Measurements from ENCODE around the gene ORC6. TPM values are rescaled to one million over a fixed set of nuclear protein-coding genes. Genes with fewer than 3 reads are reported as not detected.
A peak's percentile ranks its signal among the peaks of the same experiment; 100 is the strongest.

Gene ORC6
- total and polyA plus RNA-seq, 2 donors (not counting 1 experiment from before 2014, with no cell fraction given), result 4.7 to 4.8 TPM

GRCh38 chr16:46743232-46743719, 53.8 kb downstream of the ORC6 start:
- H3K9ac ChIP-seq (ENCODE audit: low read length), result peak overlapping the region; percentile 66
- intact Hi-C loops (cut with micrococcal nuclease), result loop anchor here (2.0 to 5.0 kb wide), 2 partner anchors 52 to 64 kb away; no protein-coding TSS in a partner anchor
- DNase-seq, result peak; percentile 71
- H3K9me3 ChIP-seq (ENCODE audit: control extremely low read depth in 1 of 3, control insufficient read depth in 2 of 3, insufficient read depth in 1 of 3, low read length in 2 of 3), result no peaks in the 10 kb centered on the region
- H3K27me3 ChIP-seq (replicated peaks in 1 of 4; ENCODE audit: control extremely low read depth in 1 of 4, control insufficient read depth in 3 of 4, insufficient read depth in 4 of 4, low read length in 3 of 4), result no peaks in the 10 kb centered on the region
- CTCF ChIA-PET, result interaction anchor here (0.7 to 1.7 kb wide), 3 partner anchors 45 to 58 kb away, joined by 3 to 11 read pairs (median 3); no protein-coding TSS in a partner anchor
- H3K4me3 Mint-ChIP-seq, result peak overlapping the region; percentile 83
- WGBS (ENCODE audit: insufficient coverage), result 12% methylated on average over 8 of the region's 10 CpGs
- peak overlapping the region; percentile 69 to 76 for H3K27ac ChIP-seq (ENCODE audit: low read length in 2 of 2)
- POLR2A ChIA-PET, result interaction anchor here (0.6 to 1.3 kb wide), 3 partner anchors 47 to 230 kb away, joined by 3 to 4 read pairs (median 3); no protein-coding TSS in a partner anchor
- no peaks in the 10 kb centered on the region for H3K27me3 Mint-ChIP-seq
- H3K27ac Mint-ChIP-seq, result peak overlapping the region; percentile 95
- H3K36me3 ChIP-seq (replicated peaks in 1 of 2; ENCODE audit: control extremely low read depth in 1 of 2, control insufficient read depth in 1 of 2, extremely low read depth in 1 of 2, insufficient read depth in 2 of 2, low read length in 1 of 2), result no peaks in the 10 kb centered on the region
- H2AFZ ChIP-seq (ENCODE audit: insufficient read depth, low read depth, low read length, poor library complexity, severe bottlenecking), result peak overlapping the region; percentile 88
- peaks cover 26% of the 10 kb centered on the region for H3K4me1 Mint-ChIP-seq
- TF ChIP-seq CTCF (IDR thresholded peaks at IDR 0.05) (no peak), EZH2 (IDR thresholded peaks at IDR 0.05; ENCODE audit: borderline replicate concordance, insufficient read depth, low read depth, low read length, poor library complexity, severe bottlenecking) (no peak)
- H3K4me1 ChIP-seq (ENCODE audit: control insufficient read depth in 2 of 2, insufficient read depth in 2 of 2, low read length in 2 of 2), result peaks cover 22 to 25% of the 10 kb centered on the region in 2 donors
- no peaks in the 10 kb centered on the region for H3K79me2 ChIP-seq (ENCODE audit: control insufficient read depth, insufficient read depth, low read length)
- H3K4me2 ChIP-seq (replicated peaks; ENCODE audit: low read depth, low read length, poor library complexity, severe bottlenecking), result peak overlapping the region; percentile 82
- H3K4me3 ChIP-seq (ENCODE audit: control extremely low read depth in 1 of 5, extremely low read depth in 1 of 5, insufficient read depth in 1 of 5, low read depth in 2 of 5, low read length in 4 of 5), result peak overlapping the region in 4 of 5 experiments; percentile 27 to 68 (median 49)
- H3K9me3 Mint-ChIP-seq (ENCODE audit: insufficient read depth), result no peaks in the 10 kb centered on the region
- H4K20me1 ChIP-seq (ENCODE audit: control insufficient read depth, insufficient read depth, low read length, poor library complexity, severe bottlenecking), result no peaks in the 10 kb centered on the region
- ATAC-seq (ENCODE audit: low read depth), result peak; percentile 76

GRCh38 chr16:46745617-46746016, 56.2 kb downstream of the ORC6 start:
- no peak for ATAC-seq (ENCODE audit: low read depth)
- ChIA-PET POLR2A (no interaction called here), CTCF (no interaction called here)
- WGBS (ENCODE audit: insufficient coverage), result 96% methylated on average over 3 of the region's 7 CpGs
- no peak overlapping the region for H3K4me2 ChIP-seq (replicated peaks; ENCODE audit: low read depth, low read length, poor library complexity, severe bottlenecking)
- H3K9ac ChIP-seq (ENCODE audit: low read length), result no peak overlapping the region
- no peaks in the 10 kb centered on the region for H3K27me3 Mint-ChIP-seq
- H3K79me2 ChIP-seq (ENCODE audit: control insufficient read depth, insufficient read depth, low read length), result no peaks in the 10 kb centered on the region
- peak overlapping the region; percentile 15 for H3K27ac Mint-ChIP-seq
- H3K4me1 Mint-ChIP-seq, result peaks cover 38% of the 10 kb centered on the region
- intact Hi-C loops (cut with micrococcal nuclease), result no loop called here
- H3K4me3 Mint-ChIP-seq, result no peak overlapping the region
- H3K27me3 ChIP-seq (replicated peaks in 1 of 4; ENCODE audit: control extremely low read depth in 1 of 4, control insufficient read depth in 3 of 4, insufficient read depth in 4 of 4, low read length in 3 of 4), result no peaks in the 10 kb centered on the region
- H3K4me3 ChIP-seq (ENCODE audit: control extremely low read depth in 1 of 5, extremely low read depth in 1 of 5, insufficient read depth in 1 of 5, low read depth in 2 of 5, low read length in 4 of 5), result no peak overlapping the region
- no peak for TF ChIP-seq CTCF (IDR thresholded peaks at IDR 0.05)
- no peak for TF ChIP-seq EZH2 (IDR thresholded peaks at IDR 0.05; ENCODE audit: borderline replicate concordance, insufficient read depth, low read depth, low read length, poor library complexity, severe bottlenecking)
- H3K27ac ChIP-seq (ENCODE audit: low read length in 2 of 2), result no peak overlapping the region
- DNase-seq, result no peak
- no peaks in the 10 kb centered on the region for H3K9me3 ChIP-seq (ENCODE audit: control extremely low read depth in 1 of 3, control insufficient read depth in 2 of 3, insufficient read depth in 1 of 3, low read length in 2 of 3)
- no peaks in the 10 kb centered on the region for H3K9me3 Mint-ChIP-seq (ENCODE audit: insufficient read depth)
- no peaks in the 10 kb centered on the region for H4K20me1 ChIP-seq (ENCODE audit: control insufficient read depth, insufficient read depth, low read length, poor library complexity, severe bottlenecking)
- no peak overlapping the region for H2AFZ ChIP-seq (ENCODE audit: insufficient read depth, low read depth, low read length, poor library complexity, severe bottlenecking)
- H3K36me3 ChIP-seq (replicated peaks in 1 of 2; ENCODE audit: control extremely low read depth in 1 of 2, control insufficient read depth in 1 of 2, extremely low read depth in 1 of 2, insufficient read depth in 2 of 2, low read length in 1 of 2), result no peaks in the 10 kb centered on the region
- peaks cover 30 to 39% of the 10 kb centered on the region in 2 donors for H3K4me1 ChIP-seq (ENCODE audit: control insufficient read depth in 2 of 2, insufficient read depth in 2 of 2, low read length in 2 of 2)

Data from B cell (primary cell).